ENCODE results near the gene IL1B. TPM values are rescaled to one million over a fixed set of nuclear protein-coding genes. Genes with fewer than 3 reads are reported as not detected.

The IL1B gene
- total RNA-seq, 2 experiments from 2014 or later, result 3.8 to 5.6 TPM

DNA sequence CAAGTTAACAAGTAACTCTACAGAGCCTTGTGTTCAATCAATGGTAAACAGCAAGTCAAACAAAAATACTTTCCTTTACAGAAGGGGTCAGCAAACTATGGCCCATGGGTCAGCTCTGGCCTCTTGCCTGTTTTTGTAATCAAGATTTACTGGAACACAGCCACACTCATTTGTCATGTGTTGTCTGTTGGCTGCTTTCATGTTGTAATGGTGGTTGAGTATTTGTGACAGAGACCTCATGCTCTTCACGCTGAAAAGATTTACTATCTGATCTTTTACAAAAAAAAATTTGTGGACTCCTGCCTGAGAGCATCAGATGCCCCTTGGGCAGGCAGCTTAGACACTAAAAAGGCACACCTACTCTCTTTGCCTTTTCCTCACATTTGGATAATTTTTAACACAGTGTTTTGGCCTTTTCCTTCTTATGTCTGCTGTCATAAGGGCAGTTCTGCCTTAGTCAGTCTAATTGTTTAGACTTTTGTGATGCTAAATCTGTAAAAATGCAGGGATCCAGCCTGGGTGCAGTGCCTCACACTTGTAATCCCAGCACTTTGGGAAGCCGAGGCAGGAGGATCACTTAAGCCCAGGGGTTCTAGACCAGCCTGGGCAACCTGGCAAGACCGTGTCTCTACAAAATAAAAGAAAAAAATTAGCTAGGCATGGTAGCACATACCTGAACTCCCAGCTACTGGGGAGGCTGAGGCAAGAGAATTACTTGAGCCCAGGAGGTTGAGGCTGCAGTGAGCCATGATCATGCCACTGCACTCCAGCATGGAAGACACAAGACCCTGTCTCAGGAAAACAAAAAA lies 18.3 kb downstream of the IL1B start:
- DNase-seq (no peak), ATAC-seq (ENCODE audit: poor library complexity) (no peak)
- Mint-ChIP-seq H3K9me3 (no peaks in the 10 kb centered on the region), H3K36me3 (ENCODE audit: low read depth) (no peaks in the 10 kb centered on the region), H3K27ac (no peak overlapping the region), H3K4me3 (no peak overlapping the region), H3K4me1 (ENCODE audit: low read depth) (peaks cover 15% of the 10 kb centered on the region), H3K27me3 (no peaks in the 10 kb centered on the region)
- TF ChIP-seq, protein P1, sequence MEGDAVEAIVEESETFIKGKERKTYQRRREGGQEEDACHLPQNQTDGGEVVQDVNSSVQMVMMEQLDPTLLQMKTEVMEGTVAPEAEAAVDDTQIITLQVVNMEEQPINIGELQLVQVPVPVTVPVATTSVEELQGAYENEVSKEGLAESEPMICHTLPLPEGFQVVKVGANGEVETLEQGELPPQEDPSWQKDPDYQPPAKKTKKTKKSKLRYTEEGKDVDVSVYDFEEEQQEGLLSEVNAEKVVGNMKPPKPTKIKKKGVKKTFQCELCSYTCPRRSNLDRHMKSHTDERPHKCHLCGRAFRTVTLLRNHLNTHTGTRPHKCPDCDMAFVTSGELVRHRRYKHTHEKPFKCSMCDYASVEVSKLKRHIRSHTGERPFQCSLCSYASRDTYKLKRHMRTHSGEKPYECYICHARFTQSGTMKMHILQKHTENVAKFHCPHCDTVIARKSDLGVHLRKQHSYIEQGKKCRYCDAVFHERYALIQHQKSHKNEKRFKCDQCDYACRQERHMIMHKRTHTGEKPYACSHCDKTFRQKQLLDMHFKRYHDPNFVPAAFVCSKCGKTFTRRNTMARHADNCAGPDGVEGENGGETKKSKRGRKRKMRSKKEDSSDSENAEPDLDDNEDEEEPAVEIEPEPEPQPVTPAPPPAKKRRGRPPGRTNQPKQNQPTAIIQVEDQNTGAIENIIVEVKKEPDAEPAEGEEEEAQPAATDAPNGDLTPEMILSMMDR (IDR thresholded peaks at IDR 0.05), result no peak
- Histone ChIP-seq H3K4me3 (ENCODE audit: low read length) (no peak overlapping the region), H3K9me3 (ENCODE audit: control insufficient read depth in 1 of 2, insufficient read depth in 1 of 2, low read length in 2 of 2) (no peaks in the 10 kb centered on the region), H3K36me3 (ENCODE audit: insufficient read depth, low read length) (no peaks in the 10 kb centered on the region), H3K27ac (ENCODE audit: low read depth in 1 of 2, low read length in 2 of 2) (no peak overlapping the region), H3K27me3 (ENCODE audit: control insufficient read depth in 1 of 2, insufficient read depth in 2 of 2, low read length in 2 of 2) (no peaks in the 10 kb centered on the region), H3K4me1 (ENCODE audit: insufficient read depth, low read length) (peaks cover 5% of the 10 kb centered on the region)
- ChIA-PET POLR2A (no interaction called here), CTCF (no interaction called here)
- intact Hi-C loops (cut with DNase I, micrococcal nuclease), result no loop called here

DNA sequence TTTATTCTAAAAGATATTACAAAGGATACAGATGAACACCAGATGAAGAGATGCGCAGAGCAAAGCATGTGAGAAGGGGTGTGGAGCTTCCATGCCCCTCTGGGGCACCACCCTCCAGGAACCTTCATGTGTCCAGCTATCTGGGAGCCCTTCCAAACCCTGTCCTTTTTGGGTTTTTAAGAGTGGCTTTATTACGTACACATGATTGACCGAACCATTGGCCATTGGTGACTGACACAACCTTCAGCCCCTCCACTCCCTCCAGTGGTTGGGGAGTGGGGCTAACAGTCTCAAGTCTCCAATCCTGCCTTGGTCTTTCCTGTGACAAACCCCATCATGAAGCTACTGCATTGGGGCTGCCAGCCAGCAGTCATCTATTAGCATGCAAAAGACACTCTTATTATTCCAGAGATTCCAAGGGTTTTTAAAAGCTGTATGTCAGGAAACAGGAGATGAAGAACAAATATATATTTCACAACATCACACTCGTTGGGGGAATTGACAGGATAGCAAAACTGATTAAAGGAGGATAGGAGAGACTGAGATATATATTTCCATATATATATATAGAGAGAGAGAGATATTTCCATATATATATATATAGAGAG lies 19.4 kb downstream of the IL1B start:
- TF ChIP-seq, protein P1 (IDR thresholded peaks at IDR 0.05), result no peak
- no peak for DNase-seq
- no peaks in the 10 kb centered on the region for H3K36me3 ChIP-seq (ENCODE audit: insufficient read depth, low read length)
- H3K4me3 ChIP-seq (ENCODE audit: low read length), result no peak overlapping the region
- Mint-ChIP-seq H3K27ac (no peak overlapping the region), H3K36me3 (ENCODE audit: low read depth) (no peaks in the 10 kb centered on the region), H3K27me3 (no peaks in the 10 kb centered on the region), H3K9me3 (no peaks in the 10 kb centered on the region), H3K4me1 (ENCODE audit: low read depth) (peaks cover 17% of the 10 kb centered on the region), H3K4me3 (no peak overlapping the region)
- intact Hi-C loops (cut with DNase I, micrococcal nuclease), result no loop called here
- ChIA-PET CTCF (no interaction called here), POLR2A (no interaction called here)
- peaks cover 8% of the 10 kb centered on the region for H3K4me1 ChIP-seq (ENCODE audit: insufficient read depth, low read length)
- ATAC-seq (ENCODE audit: poor library complexity), result no peak
- no peaks in the 10 kb centered on the region for H3K9me3 ChIP-seq (ENCODE audit: control insufficient read depth in 1 of 2, insufficient read depth in 1 of 2, low read length in 2 of 2)
- no peak overlapping the region for H3K27ac ChIP-seq (ENCODE audit: low read depth in 1 of 2, low read length in 2 of 2)
- no peaks in the 10 kb centered on the region for H3K27me3 ChIP-seq (ENCODE audit: control insufficient read depth in 1 of 2, insufficient read depth in 2 of 2, low read length in 2 of 2)

DNA sequence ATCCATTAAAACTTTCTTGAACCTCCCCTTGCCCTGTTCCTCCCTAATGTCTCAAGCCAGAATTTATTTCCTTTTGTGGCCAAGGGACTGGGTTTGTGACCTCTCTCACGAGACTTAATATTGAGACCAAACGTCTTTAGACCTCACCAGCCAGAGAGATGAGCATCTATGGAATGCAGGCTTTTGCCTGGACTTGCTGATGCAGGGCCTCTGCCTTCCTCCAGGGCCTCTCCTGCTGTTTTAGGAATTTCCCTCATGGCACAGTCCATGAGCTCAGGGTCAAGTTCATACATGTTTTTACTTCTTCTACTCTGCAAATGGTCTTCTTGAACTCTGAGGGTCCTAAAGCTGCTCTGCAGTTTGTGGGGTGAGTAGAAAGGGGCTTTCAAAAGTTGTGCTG lies 22.3 kb downstream of the IL1B start:
- Mint-ChIP-seq H3K36me3 (ENCODE audit: low read depth) (no peaks in the 10 kb centered on the region), H3K4me1 (ENCODE audit: low read depth) (peaks cover 17% of the 10 kb centered on the region), H3K27ac (no peak overlapping the region), H3K4me3 (no peak overlapping the region), H3K27me3 (no peaks in the 10 kb centered on the region), H3K9me3 (no peaks in the 10 kb centered on the region)
- peaks cover 14% of the 10 kb centered on the region for H3K4me1 ChIP-seq (ENCODE audit: insufficient read depth, low read length)
- no peak overlapping the region for H3K27ac ChIP-seq (ENCODE audit: low read depth in 1 of 2, low read length in 2 of 2)
- H3K36me3 ChIP-seq (ENCODE audit: insufficient read depth, low read length), result no peaks in the 10 kb centered on the region
- ChIA-PET POLR2A (no interaction called here), CTCF (no interaction called here)
- no peak for DNase-seq
- TF ChIP-seq, protein P1 (IDR thresholded peaks at IDR 0.05), result no peak
- H3K4me3 ChIP-seq (ENCODE audit: low read length), result no peak overlapping the region
- no peaks in the 10 kb centered on the region for H3K27me3 ChIP-seq (ENCODE audit: control insufficient read depth in 1 of 2, insufficient read depth in 2 of 2, low read length in 2 of 2)
- no peaks in the 10 kb centered on the region for H3K9me3 ChIP-seq (ENCODE audit: control insufficient read depth in 1 of 2, insufficient read depth in 1 of 2, low read length in 2 of 2)
- no peak for ATAC-seq (ENCODE audit: poor library complexity)
- intact Hi-C loops (cut with DNase I, micrococcal nuclease), result no loop called here
